Esophagus squamous epithelium (tissue), 4 donors: ENCODE data around the gene TMEM51.

Experiments
- POLR2A ChIP-seq, 4 donors: fragments of 450-650 bp; IDR thresholded peaks; one replicate each; pipeline ENCODE4 v1.6.1; 2017; ENCODE audit warnings: antibody characterized with exemption in 4 of 4, mild to moderate bottlenecking in 4 of 4, moderate library complexity in 3 of 4
- TF ChIP-seq, protein P1 (sequence below), 6 experiments: fragments of 450-650 bp in 4 of 6; fragments of 200-600 bp in 2 of 6; sonication (generic) in 2 of 6; IDR thresholded peaks; one replicate each; pipeline ENCODE4 v1.5.1; 2016 to 2019; ENCODE audit warnings: antibody characterized with exemption in 6 of 6, mild to moderate bottlenecking in 4 of 6, moderate library complexity in 4 of 6

DNA sequence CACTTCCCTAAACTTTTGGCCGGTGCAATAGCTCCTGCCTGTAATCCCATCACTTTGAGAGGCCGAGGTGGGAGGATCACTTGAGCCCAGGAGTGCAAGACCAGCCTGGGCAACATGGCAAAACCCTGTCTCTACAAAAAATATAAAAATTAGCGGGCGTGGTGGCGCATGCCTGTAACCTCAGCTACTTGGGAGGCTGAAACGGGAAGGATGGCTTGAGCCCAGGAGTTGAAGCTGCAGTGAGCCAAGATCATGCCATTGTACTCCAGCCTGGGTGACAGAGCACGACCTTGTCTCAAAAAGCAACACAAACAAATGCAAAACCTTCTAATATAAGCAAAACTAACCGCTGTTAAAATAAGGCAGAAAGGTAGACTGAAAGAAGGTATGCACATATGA, 25.9 kb downstream of the TMEM51 start:
- TF ChIP-seq, protein P1, sequence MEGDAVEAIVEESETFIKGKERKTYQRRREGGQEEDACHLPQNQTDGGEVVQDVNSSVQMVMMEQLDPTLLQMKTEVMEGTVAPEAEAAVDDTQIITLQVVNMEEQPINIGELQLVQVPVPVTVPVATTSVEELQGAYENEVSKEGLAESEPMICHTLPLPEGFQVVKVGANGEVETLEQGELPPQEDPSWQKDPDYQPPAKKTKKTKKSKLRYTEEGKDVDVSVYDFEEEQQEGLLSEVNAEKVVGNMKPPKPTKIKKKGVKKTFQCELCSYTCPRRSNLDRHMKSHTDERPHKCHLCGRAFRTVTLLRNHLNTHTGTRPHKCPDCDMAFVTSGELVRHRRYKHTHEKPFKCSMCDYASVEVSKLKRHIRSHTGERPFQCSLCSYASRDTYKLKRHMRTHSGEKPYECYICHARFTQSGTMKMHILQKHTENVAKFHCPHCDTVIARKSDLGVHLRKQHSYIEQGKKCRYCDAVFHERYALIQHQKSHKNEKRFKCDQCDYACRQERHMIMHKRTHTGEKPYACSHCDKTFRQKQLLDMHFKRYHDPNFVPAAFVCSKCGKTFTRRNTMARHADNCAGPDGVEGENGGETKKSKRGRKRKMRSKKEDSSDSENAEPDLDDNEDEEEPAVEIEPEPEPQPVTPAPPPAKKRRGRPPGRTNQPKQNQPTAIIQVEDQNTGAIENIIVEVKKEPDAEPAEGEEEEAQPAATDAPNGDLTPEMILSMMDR (IDR thresholded peaks at IDR 0.05): no peak
- TF ChIP-seq POLR2A (IDR thresholded peaks at IDR 0.05): no peak
